CD14-positive monocyte (primary cell): Measurements from ENCODE around the gene NEMP1. TPM values are rescaled to one million over a fixed set of nuclear protein-coding genes. Genes with fewer than 3 reads are reported as not detected.

Source experiments
- DNase-seq, 3 donors: peaks; one replicate each; pipeline ENCODE4 v3.0.0-alpha.2; 2011 to 2022
- H2AFZ ChIP-seq: 2 replicates; pipeline ENCODE4 v1.6.0; 2012; ENCODE audit warnings: mild to moderate bottlenecking, low read depth, low read length, inconsistent platforms; ENCODE audit not compliant: insufficient read depth, poor library complexity, severe bottlenecking
- H3K27ac ChIP-seq, 2 donors: 1 replicate in 1 of 2; 2 replicates in 1 of 2; pipeline ENCODE4 v1.5.1; 2012 to 2013; ENCODE audit warnings: low read length in 2 of 2, control low read depth in 1 of 2, inconsistent platforms in 1 of 2, low read depth in 1 of 2, mild to moderate bottlenecking in 1 of 2
- H3K27me3 ChIP-seq, 2 donors: one replicate each; pipeline versions ENCODE4 v1.6.0 to v1.6.1; 2011 to 2013; ENCODE audit warnings: low read length in 2 of 2; ENCODE audit not compliant: control insufficient read depth in 2 of 2, insufficient read depth in 2 of 2
- H3K36me3 ChIP-seq, 2 donors: replicated peaks in 1 of 2; 1 replicate in 1 of 2; 2 replicates in 1 of 2; pipeline versions ENCODE4 v1.5.1 to v1.6.1; 2012 to 2013; ENCODE audit warnings: low read length in 2 of 2, control low read depth in 1 of 2, inconsistent platforms in 1 of 2, mild to moderate bottlenecking in 1 of 2; ENCODE audit not compliant: insufficient read depth in 2 of 2, control insufficient read depth in 1 of 2
- H3K4me1 ChIP-seq, 2 donors: 1 replicate in 1 of 2; 2 replicates in 1 of 2; pipeline versions ENCODE4 v1.5.1 to v1.6.1; 2012 to 2013; ENCODE audit warnings: low read length in 2 of 2, control low read depth in 1 of 2, inconsistent platforms in 1 of 2, mild to moderate bottlenecking in 1 of 2, moderate library complexity in 1 of 2; ENCODE audit not compliant: insufficient read depth in 2 of 2, control insufficient read depth in 1 of 2
- H3K4me2 ChIP-seq: replicated peaks from 2 replicates; pipeline ENCODE3; 2012; ENCODE audit warnings: low read length, moderate library complexity, mild to moderate bottlenecking; ENCODE audit not compliant: poor library complexity, severe bottlenecking; ENCODE audit errors: extremely low read depth
- H3K4me3 ChIP-seq, 3 experiments: fragments of 200-600 bp in 1 of 3; sonication (generic) in 1 of 3; replicated peaks in 1 of 3; 1 replicate in 2 of 3; 2 replicates in 1 of 3; pipeline ENCODE4 v1.5.1; 2011 to 2013; ENCODE audit warnings: low read length in 3 of 3, mild to moderate bottlenecking in 3 of 3, control low read depth in 2 of 3, low read depth in 2 of 3, inconsistent platforms in 1 of 3, moderate library complexity in 1 of 3
- H3K79me2 ChIP-seq: 2 replicates; pipeline ENCODE4 v1.6.0; 2012; ENCODE audit warnings: mild to moderate bottlenecking, control low read depth, inconsistent platforms, low read length, moderate library complexity; ENCODE audit not compliant: insufficient read depth
- H3K9ac ChIP-seq: 2 replicates; pipeline ENCODE4 v1.6.0; 2017; ENCODE audit warnings: low read length, mild to moderate bottlenecking; ENCODE audit not compliant: insufficient read depth, poor library complexity, severe bottlenecking
- H3K9me3 ChIP-seq, 2 donors: replicated peaks in 1 of 2; 1 replicate in 1 of 2; 2 replicates in 1 of 2; pipeline versions ENCODE4 v1.5.1 to v1.6.1; 2012 to 2013; ENCODE audit warnings: low read length in 2 of 2, control low read depth in 1 of 2; ENCODE audit not compliant: control insufficient read depth in 1 of 2, insufficient read depth in 1 of 2
- H4K20me1 ChIP-seq: 2 replicates; pipeline ENCODE4 v1.6.0; 2012; ENCODE audit warnings: mild to moderate bottlenecking, low read length, control low read depth, moderate library complexity; ENCODE audit not compliant: insufficient read depth
- H3K27ac Mint-ChIP-seq, 7 donors: one replicate each; pipeline ENCODE4 v1.8.0; 2020; ENCODE audit warnings: mild to moderate bottlenecking in 7 of 7, mixed read lengths in 7 of 7, moderate library complexity in 6 of 7, inconsistent platforms in 2 of 7
- H3K27me3 Mint-ChIP-seq, 3 donors: one replicate each; pipeline ENCODE4 v1.8.0; 2021 to 2022; ENCODE audit warnings: low read depth in 3 of 3, mild to moderate bottlenecking in 3 of 3, mixed read lengths in 3 of 3, moderate library complexity in 3 of 3, inconsistent platforms in 1 of 3
- H3K36me3 Mint-ChIP-seq, 2 donors: one replicate each; pipeline ENCODE4 v1.8.0; 2020; ENCODE audit warnings: mixed read lengths in 2 of 2, inconsistent platforms in 1 of 2, mild to moderate bottlenecking in 1 of 2
- H3K4me1 Mint-ChIP-seq: one replicate; pipeline ENCODE4 v1.8.0; 2020; ENCODE audit warnings: mild to moderate bottlenecking, mixed read lengths
- H3K4me3 Mint-ChIP-seq, 2 donors: one replicate each; pipeline ENCODE4 v1.8.0; 2020; ENCODE audit warnings: mild to moderate bottlenecking in 2 of 2, mixed read lengths in 2 of 2, moderate library complexity in 1 of 2
- H3K9me3 Mint-ChIP-seq, 7 donors: one replicate each; pipeline ENCODE4 v1.8.0; 2020 to 2022; ENCODE audit warnings: mixed read lengths in 7 of 7, mild to moderate bottlenecking in 6 of 7, moderate library complexity in 6 of 7, inconsistent platforms in 2 of 7
- WGBS: methylation state at CpG from one replicate; pipeline ENCODE4 v1.1.5; 2013; ENCODE audit warnings: missing lambda C conversion rate; ENCODE audit not compliant: insufficient coverage; 5-methylcytosine and 5-hydroxymethylcytosine counted together
- intact Hi-C, 2 donors: fragments of 100-400 bp; cut with micrococcal nuclease; formaldehyde crosslinking; loops; one replicate each; pipeline versions ENCODE4 v1.15.0 to v1.15.1; 2023
- polyA plus RNA-seq, 3 donors: library from polyadenylated mRNA; depleted of rRNA in 1 of 3; unstranded in 2 of 3; stranded (reverse) in 1 of 3; fragments of 300-500 nt in 2 of 3; fragments of >200 nt in 1 of 3; fragmentation: Illumina TruSeq in 2 of 3; gene quantifications; 1 replicate in 2 of 3; 2 replicates in 1 of 3; pipeline ENCODE4 v1.2.3, GENCODE V29; 2012 to 2021
- TF ChIP-seq, protein P1 (sequence below): fragments of 200-600 bp; IDR thresholded peaks from one replicate; pipeline ENCODE4 v1.8.0; 2022; ENCODE audit warnings: antibody characterized with exemption, mild to moderate bottlenecking

Gene NEMP1
- polyA plus RNA-seq, 3 donors, result 1.9 to 4.6 (median 2.2) TPM

DNA sequence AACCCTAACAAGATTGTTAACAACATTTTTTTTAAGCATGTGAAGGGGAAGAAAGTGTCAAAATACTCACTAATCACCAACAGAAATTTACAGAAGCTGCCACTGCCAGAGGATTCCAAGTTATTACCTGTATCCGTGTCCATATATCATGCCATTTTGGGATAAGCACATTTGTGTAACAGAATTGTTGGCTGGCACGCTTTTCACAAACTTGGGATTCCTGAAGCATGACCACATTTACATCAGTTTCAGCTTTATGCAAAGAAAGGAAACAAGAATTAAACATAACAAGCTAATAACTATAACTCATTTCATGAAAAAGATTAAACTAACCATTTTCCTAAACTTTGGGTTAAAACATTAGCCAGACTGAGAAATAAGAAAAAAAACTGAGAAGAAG, 5.9 kb downstream of the NEMP1 start:
- peaks cover 18% of the 10 kb centered on the region for H3K4me1 Mint-ChIP-seq
- no peak overlapping the region for H3K4me2 ChIP-seq
- peaks cover 8 to 17% of the 10 kb centered on the region in 2 donors for H3K4me1 ChIP-seq
- H3K9me3 Mint-ChIP-seq, result peaks cover 0 to under 1% (median 0%) of the 10 kb centered on the region in 7 donors
- H3K27ac Mint-ChIP-seq, result peak overlapping the region in 1 of 7 donors; percentile 54
- no peak overlapping the region for H3K4me3 Mint-ChIP-seq
- H3K36me3 Mint-ChIP-seq, result peaks cover 18 to 28% of the 10 kb centered on the region in 2 donors
- DNase-seq, result no peak
- intact Hi-C loops, result loop anchor here in 1 of 2 donors (5.0 kb wide), 1 partner anchor 40 kb away; the partner anchor contains the start of gene STAT6
- H4K20me1 ChIP-seq, result no peaks in the 10 kb centered on the region
- H3K4me3 ChIP-seq, result no peak overlapping the region
- H3K27me3 ChIP-seq, result no peaks in the 10 kb centered on the region
- TF ChIP-seq, protein P1, sequence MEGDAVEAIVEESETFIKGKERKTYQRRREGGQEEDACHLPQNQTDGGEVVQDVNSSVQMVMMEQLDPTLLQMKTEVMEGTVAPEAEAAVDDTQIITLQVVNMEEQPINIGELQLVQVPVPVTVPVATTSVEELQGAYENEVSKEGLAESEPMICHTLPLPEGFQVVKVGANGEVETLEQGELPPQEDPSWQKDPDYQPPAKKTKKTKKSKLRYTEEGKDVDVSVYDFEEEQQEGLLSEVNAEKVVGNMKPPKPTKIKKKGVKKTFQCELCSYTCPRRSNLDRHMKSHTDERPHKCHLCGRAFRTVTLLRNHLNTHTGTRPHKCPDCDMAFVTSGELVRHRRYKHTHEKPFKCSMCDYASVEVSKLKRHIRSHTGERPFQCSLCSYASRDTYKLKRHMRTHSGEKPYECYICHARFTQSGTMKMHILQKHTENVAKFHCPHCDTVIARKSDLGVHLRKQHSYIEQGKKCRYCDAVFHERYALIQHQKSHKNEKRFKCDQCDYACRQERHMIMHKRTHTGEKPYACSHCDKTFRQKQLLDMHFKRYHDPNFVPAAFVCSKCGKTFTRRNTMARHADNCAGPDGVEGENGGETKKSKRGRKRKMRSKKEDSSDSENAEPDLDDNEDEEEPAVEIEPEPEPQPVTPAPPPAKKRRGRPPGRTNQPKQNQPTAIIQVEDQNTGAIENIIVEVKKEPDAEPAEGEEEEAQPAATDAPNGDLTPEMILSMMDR, result no peak
- peak overlapping the region in 1 of 2 donors; percentile 14 for H3K27ac ChIP-seq
- H3K36me3 ChIP-seq, result peaks cover 4 to 6% of the 10 kb centered on the region in 2 donors
- 100% methylated on average over 1 of the region's 2 CpGs for WGBS
- H3K9ac ChIP-seq, result no peak overlapping the region
- H3K27me3 Mint-ChIP-seq, result no peaks in the 10 kb centered on the region
- H2AFZ ChIP-seq, result no peak overlapping the region
- H3K79me2 ChIP-seq, result peaks cover 36% of the 10 kb centered on the region
- H3K9me3 ChIP-seq, result no peaks in the 10 kb centered on the region

DNA sequence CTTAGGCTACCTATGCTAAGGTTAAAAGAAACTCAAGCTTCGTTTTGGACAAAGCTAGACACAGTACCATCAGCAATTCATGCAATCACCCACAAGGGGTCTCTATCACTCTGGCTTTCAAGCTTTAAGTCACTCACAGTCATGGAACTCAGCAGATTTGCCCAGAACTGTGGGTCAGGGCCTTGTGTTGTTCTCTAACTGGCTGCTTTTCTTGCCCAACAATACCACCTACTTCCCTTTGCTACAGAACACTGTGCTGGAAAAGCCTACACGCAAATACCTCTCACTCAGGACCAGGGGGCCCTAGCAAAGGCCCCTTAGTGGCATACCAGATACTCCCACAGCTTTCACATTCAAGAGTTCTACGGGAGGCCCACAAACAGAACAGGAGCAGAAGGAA, 9.1 kb downstream of the NEMP1 start:
- Histone ChIP-seq H3K4me3 (peak overlapping the region in 1 of 3 experiments; percentile 29), H3K27ac (peak overlapping the region in 1 of 2 donors; percentile 82), H2AFZ (peak overlapping the region; percentile 75), H3K4me1 (peaks cover 18 to 26% of the 10 kb centered on the region in 2 donors), H3K9ac (no peak overlapping the region), H4K20me1 (no peaks in the 10 kb centered on the region), H3K9me3 (no peaks in the 10 kb centered on the region), H3K27me3 (no peaks in the 10 kb centered on the region), H3K79me2 (peaks cover 15% of the 10 kb centered on the region), H3K36me3 (peaks cover 4 to 10% of the 10 kb centered on the region in 2 donors), H3K4me2 (peak overlapping the region; percentile 46)
- intact Hi-C loops, result loop anchor here (2.0 to 5.0 kb wide), 3 partner anchors 23 to 113 kb away; no protein-coding TSS in a partner anchor
- no peak overlapping the region for H3K4me3 Mint-ChIP-seq
- no peaks in the 10 kb centered on the region for H3K27me3 Mint-ChIP-seq
- H3K4me1 Mint-ChIP-seq, result peaks cover 31% of the 10 kb centered on the region
- peak overlapping the region; percentile 85 to 94 (median 90) for H3K27ac Mint-ChIP-seq
- TF ChIP-seq, protein P1, result peak; percentile 87
- peaks cover 0 to 2% (median 0%) of the 10 kb centered on the region in 7 donors for H3K9me3 Mint-ChIP-seq
- peaks cover 18 to 37% of the 10 kb centered on the region in 2 donors for H3K36me3 Mint-ChIP-seq
- peak; percentile 88 to 95 (median 93) for DNase-seq
- WGBS, result 42% methylated on average over 2 of the region's 3 CpGs
